Stomach (tissue), 9 donors: Measurements from ENCODE around the gene ABCA13. TPM values are rescaled to one million over a fixed set of nuclear protein-coding genes. Genes with fewer than 3 reads are reported as not detected.

ENCODE experiments used
- DNase-seq, 2 donors: peaks; one replicate each; pipeline versions ENCODE4 v3.0.0 to v3.0.0-alpha.2; 2013 to 2019
- H3K27ac ChIP-seq, 5 donors: fragments of 200-600 bp in 4 of 5; sonication (generic) in 4 of 5; one replicate each; pipeline ENCODE4 v1.5.1; 2013 to 2019; ENCODE audit warnings: mild to moderate bottlenecking in 1 of 5, moderate library complexity in 1 of 5
- H3K27me3 ChIP-seq, 3 donors: fragments of 200-600 bp; sonication (generic); one replicate each; pipeline ENCODE4 v1.5.1; 2017 to 2019; ENCODE audit warnings: mixed run types in 1 of 3
- H3K36me3 ChIP-seq, 4 donors: fragments of 200-600 bp; sonication (generic); 1 replicate in 3 of 4; 2 replicates in 1 of 4; pipeline ENCODE4 v1.5.1; 2016 to 2019
- H3K4me1 ChIP-seq, 4 donors: fragments of 200-600 bp; sonication (generic); one replicate each; pipeline ENCODE4 v1.5.1; 2016 to 2019
- H3K4me3 ChIP-seq, 4 donors: fragments of 200-600 bp; sonication (generic) in 3 of 4; one replicate each; pipeline ENCODE4 v1.5.1; 2016 to 2019; ENCODE audit warnings: mild to moderate bottlenecking in 1 of 4
- H3K9me3 ChIP-seq, 4 donors: fragments of 200-600 bp; sonication (generic); one replicate each; pipeline ENCODE4 v1.5.1; 2016 to 2019
- EP300 ChIP-seq: sonication (generic); formaldehyde crosslinking; IDR thresholded peaks from one replicate; pipeline ENCODE4 v1.6.1; 2017; ENCODE audit warnings: antibody characterized with exemption
- POLR2A ChIP-seq, 4 donors: fragments of 450-650 bp; IDR thresholded peaks; one replicate each; pipeline ENCODE4 v1.6.1; 2016; ENCODE audit warnings: antibody characterized with exemption in 4 of 4, control low read depth in 2 of 4, mild to moderate bottlenecking in 1 of 4, moderate library complexity in 1 of 4
- POLR2AphosphoS5 ChIP-seq, 3 donors: sonication (generic); formaldehyde crosslinking; IDR thresholded peaks; one replicate each; pipeline ENCODE4 v1.6.1; 2016; ENCODE audit warnings: antibody characterized with exemption in 3 of 3
- WGBS, 5 donors: extraction: QIAGEN DNeasy Blood & Tissue Kit in 3 of 5; methylation state at CpG; one replicate each; pipeline versions ENCODE4 v1.1.5 to v1.1.7; 2013 to 2018; 5-methylcytosine and 5-hydroxymethylcytosine counted together
- intact Hi-C: fragments of 100-400 bp; cut with DNase I; formaldehyde crosslinking; loops from one replicate; pipeline ENCODE4 v1.15.1; 2023; ENCODE audit warnings: low total_unique reads
- polyA plus RNA-seq, 3 donors: library from polyadenylated mRNA; stranded (reverse); fragments of 200-250 nt; gene quantifications; one replicate each; pipeline ENCODE4 v1.2.3, GENCODE V29; 2013
- total RNA-seq, 5 donors: library from RNA; depleted of rRNA; stranded (reverse); fragments of >200 nt; gene quantifications; one replicate each; pipeline versions ENCODE4 v1.1.0 to v1.2.3, GENCODE V29; 2014 to 2016
- TF ChIP-seq, protein P1 (sequence below), 7 experiments: fragments of 450-650 bp in 4 of 7; fragments of 200-600 bp in 3 of 7; sonication (generic) in 3 of 7; IDR thresholded peaks; one replicate each; pipeline ENCODE4 v1.5.1; 2016 to 2019; ENCODE audit warnings: antibody characterized with exemption in 7 of 7, control low read depth in 2 of 7, mild to moderate bottlenecking in 1 of 7
- donor health status: healthy with polysubstance abuse.
- donor health status: Bipolar disorder and iron deficiency.
- donor health status: healthy.

Gene ABCA13
- total and polyA plus RNA-seq, 8 donors: under 0.01 to 0.92 (median 0.50) TPM; not detected in 5

DNA sequence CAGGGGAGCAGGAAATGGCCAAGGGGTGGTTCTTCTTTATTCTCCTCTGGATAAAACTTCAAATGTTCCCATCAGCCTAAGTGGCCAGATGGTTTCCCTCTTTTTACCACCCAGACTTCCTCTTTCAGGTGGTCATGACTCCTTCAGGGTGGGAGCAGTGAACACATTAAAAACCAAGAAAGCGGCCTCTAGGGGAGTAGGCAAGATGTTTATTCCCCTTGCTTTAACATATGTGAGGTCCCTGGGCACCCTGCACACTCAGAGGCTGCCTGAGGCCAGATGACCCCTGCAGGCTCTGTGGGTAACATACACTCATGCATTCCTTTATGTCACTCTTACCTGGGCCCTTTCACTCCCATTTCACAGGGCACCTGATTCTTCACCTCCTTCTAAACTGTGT lies 357.4 kb downstream of the ABCA13 start:
- no peak for DNase-seq
- no peak overlapping the region for H3K4me3 ChIP-seq
- WGBS, 5 donors: 24 to 71% (median 50%) methylated on average over 1 of the region's 1 CpG
- no peaks in the 10 kb centered on the region for H3K36me3 ChIP-seq
- H3K27me3 ChIP-seq: no peaks in the 10 kb centered on the region
- intact Hi-C loops: no loop called here
- no peak overlapping the region for H3K27ac ChIP-seq
- peaks cover 0 to 8% (median 6%) of the 10 kb centered on the region in 4 donors for H3K9me3 ChIP-seq
- H3K4me1 ChIP-seq: no peaks in the 10 kb centered on the region
- TF ChIP-seq POLR2A (IDR thresholded peaks at IDR 0.05) (no peak), POLR2AphosphoS5 (IDR thresholded peaks at IDR 0.05) (no peak), EP300 (no peak)
- TF ChIP-seq, protein P1, sequence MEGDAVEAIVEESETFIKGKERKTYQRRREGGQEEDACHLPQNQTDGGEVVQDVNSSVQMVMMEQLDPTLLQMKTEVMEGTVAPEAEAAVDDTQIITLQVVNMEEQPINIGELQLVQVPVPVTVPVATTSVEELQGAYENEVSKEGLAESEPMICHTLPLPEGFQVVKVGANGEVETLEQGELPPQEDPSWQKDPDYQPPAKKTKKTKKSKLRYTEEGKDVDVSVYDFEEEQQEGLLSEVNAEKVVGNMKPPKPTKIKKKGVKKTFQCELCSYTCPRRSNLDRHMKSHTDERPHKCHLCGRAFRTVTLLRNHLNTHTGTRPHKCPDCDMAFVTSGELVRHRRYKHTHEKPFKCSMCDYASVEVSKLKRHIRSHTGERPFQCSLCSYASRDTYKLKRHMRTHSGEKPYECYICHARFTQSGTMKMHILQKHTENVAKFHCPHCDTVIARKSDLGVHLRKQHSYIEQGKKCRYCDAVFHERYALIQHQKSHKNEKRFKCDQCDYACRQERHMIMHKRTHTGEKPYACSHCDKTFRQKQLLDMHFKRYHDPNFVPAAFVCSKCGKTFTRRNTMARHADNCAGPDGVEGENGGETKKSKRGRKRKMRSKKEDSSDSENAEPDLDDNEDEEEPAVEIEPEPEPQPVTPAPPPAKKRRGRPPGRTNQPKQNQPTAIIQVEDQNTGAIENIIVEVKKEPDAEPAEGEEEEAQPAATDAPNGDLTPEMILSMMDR (IDR thresholded peaks at IDR 0.05): no peak

DNA sequence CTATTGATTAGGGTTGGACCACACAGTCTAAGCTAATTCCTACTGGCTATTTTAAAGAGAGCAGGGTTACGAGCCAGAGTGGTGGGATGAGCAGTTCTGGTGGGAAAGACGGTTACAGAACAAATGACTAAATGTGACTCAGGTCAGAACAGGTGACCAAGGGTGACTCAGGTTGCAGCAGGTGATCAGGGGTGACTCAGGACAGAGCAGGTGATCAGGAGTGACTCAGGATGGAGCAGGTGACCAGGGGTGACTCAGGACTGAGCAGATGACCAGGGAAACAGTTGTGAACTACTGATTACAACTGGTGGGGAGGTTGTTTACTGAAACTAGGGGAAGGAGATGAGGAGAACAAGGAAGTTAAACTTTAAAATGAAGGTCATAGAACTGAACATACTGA lies 366.3 kb downstream of the ABCA13 start:
- no peak for DNase-seq
- no peak overlapping the region for H3K27ac ChIP-seq
- H3K4me1 ChIP-seq: no peaks in the 10 kb centered on the region
- intact Hi-C loops: loop anchor here (10.0 kb wide), 1 partner anchor 57 kb away; no protein-coding TSS in a partner anchor
- WGBS, 5 donors: 78 to 89% (median 86%) methylated on average over 2 of the region's 2 CpGs
- no peaks in the 10 kb centered on the region for H3K36me3 ChIP-seq
- TF ChIP-seq EP300: no peak
- no peak for TF ChIP-seq POLR2AphosphoS5 (IDR thresholded peaks at IDR 0.05)
- no peak for TF ChIP-seq POLR2A (IDR thresholded peaks at IDR 0.05)
- TF ChIP-seq, protein P1 (IDR thresholded peaks at IDR 0.05): no peak
- no peak overlapping the region for H3K4me3 ChIP-seq
- H3K9me3 ChIP-seq: peaks cover 0 to 28% (median 10%) of the 10 kb centered on the region in 4 donors
- H3K27me3 ChIP-seq: no peaks in the 10 kb centered on the region

DNA sequence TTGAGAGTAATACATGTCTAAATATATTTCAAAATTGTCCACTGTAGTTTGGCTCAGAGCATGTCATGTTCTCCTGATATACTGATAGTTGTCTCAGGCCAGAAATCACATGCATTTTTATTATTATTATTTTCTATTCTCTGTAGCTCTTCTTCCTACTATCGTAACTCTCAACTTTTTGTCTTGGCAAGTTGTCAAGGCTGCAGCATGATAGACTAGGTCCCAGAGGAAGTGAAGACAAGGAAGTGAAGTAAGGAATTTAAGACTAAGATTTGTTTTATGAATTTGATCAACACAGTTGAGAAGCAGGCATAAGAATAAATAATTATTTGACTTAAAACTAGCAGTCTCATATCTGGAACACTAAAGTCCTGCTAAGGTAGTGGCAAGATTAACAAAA lies 369.5 kb downstream of the ABCA13 start:
- TF ChIP-seq POLR2AphosphoS5 (IDR thresholded peaks at IDR 0.05) (no peak), POLR2A (IDR thresholded peaks at IDR 0.05) (no peak), EP300 (no peak)
- TF ChIP-seq, protein P1 (IDR thresholded peaks at IDR 0.05): no peak
- Histone ChIP-seq H3K9me3 (peaks cover 0 to 15% (median 6%) of the 10 kb centered on the region in 4 donors), H3K4me3 (no peak overlapping the region), H3K4me1 (no peaks in the 10 kb centered on the region), H3K27me3 (no peaks in the 10 kb centered on the region), H3K36me3 (no peaks in the 10 kb centered on the region), H3K27ac (no peak overlapping the region)
- 43 to 67% (median 61%) methylated on average over 1 of the region's 1 CpG for WGBS, 5 donors
- intact Hi-C loops: no loop called here
- DNase-seq: no peak

DNA sequence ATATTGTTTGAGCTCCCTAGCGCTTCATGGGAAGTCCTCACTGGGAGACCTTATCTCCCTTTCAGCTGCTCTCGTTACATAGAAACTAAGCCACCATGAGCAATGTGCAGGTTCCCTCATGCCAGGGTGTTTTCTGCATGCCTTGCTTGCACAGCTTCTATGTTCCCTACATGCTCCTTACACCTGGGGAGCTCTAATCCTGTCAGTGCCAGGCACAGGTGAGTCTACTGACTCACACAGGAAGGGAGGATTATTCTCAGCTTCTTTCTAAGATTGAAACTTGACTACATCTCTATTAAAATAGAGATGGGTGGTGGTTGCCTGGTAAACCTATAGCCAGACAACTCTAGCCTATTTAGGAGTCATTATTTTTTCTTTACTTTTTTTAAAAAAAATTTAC lies 377.4 kb downstream of the ABCA13 start:
- 59 to 84% (median 72%) methylated on average over 2 of the region's 2 CpGs for WGBS, 5 donors
- intact Hi-C loops: no loop called here
- Histone ChIP-seq H3K27ac (no peak overlapping the region), H3K9me3 (peaks cover 0 to 7% (median 0%) of the 10 kb centered on the region in 4 donors), H3K36me3 (no peaks in the 10 kb centered on the region), H3K4me3 (no peak overlapping the region), H3K4me1 (no peaks in the 10 kb centered on the region), H3K27me3 (no peaks in the 10 kb centered on the region)
- TF ChIP-seq EP300 (no peak), POLR2AphosphoS5 (IDR thresholded peaks at IDR 0.05) (no peak), POLR2A (IDR thresholded peaks at IDR 0.05) (no peak)
- TF ChIP-seq, protein P1 (IDR thresholded peaks at IDR 0.05): no peak
- no peak for DNase-seq
